HG03469 (cell line): ENCODE measurements around the gene UBE2B.

Experiments used
- ATAC-seq: cut with Tn5 transposase; IDR thresholded peaks from one replicate; pipeline ENCODE4 v1.9.1; 2021; ENCODE audit warnings: mild to moderate bottlenecking, moderate library complexity, moderate number of reproducible peaks; ENCODE audit not compliant: unreplicated experiment

The UBE2B gene

GRCh38 chr5:134436523-134437339 lies 65.4 kb downstream of the UBE2B start:
- peak; percentile 53 for ATAC-seq

- ATAC-seq, result no peak
Measured at GRCh38 chr5:134437340-134437846, 66.0 kb downstream of the UBE2B start.

GRCh38 chr5:134437847-134438581 lies 66.6 kb downstream of the UBE2B start:
- ATAC-seq, result no peak

DNA sequence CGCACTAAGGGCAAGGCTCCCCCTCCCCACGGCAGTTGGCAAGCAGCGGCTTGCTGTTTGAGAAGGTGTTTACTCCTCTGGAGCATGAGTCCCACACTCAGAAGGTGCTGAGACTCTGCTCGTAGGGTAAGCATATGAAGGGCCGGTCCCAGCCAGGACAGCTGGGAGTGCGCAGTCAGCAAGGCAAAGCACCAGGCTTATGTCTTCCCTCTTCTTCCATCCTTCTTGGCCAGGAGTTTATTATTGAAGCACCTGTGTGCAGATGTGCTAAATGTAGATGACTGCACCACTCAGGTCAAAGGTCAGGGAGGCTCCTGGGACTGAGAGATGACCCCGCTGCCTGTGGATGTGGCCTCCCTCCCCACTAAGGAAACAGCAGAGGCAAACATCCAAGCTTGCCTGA lies 67.4 kb downstream of the UBE2B start:
- no peak for ATAC-seq

- ATAC-seq, result no peak
Measured at GRCh38 chr5:134439210-134439654, 67.9 kb downstream of the UBE2B start.

DNA sequence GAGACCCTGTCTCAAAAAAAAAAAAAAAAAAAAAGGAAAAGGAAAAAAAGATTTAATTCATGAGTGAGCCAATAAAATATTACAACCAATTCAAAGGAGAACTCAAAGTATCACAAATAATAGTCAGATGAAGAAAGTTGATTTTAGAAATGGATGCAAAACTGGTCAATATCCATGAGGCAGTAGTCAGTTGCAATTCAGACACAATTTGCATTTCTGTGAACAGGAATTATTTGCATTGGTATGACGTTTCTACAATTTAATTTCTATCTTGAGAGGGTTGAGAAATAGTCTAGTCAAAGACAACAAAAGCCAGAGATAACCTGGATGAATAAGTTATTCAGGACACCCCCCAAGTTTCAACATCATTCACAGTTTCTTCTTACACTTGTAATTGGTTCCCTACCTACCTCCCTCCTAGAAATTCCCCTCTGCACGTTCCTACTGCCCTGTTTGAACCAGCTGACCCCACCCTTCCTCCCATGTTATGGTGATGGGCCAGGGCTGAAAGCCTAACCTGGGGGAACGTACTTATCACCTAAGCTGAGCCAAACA lies 68.9 kb downstream of the UBE2B start:
- ATAC-seq, result no peak
